ENCODE data around the gene NLRX1. TPM values are rescaled to one million over a fixed set of nuclear protein-coding genes. Genes with fewer than 3 reads are reported as not detected.
"Not testable (repeated sequence)": the region's sequence is repeated elsewhere in the genome, so short reads cannot be mapped to it uniquely, and the experiment has no call there.

The NLRX1 gene, protein sequence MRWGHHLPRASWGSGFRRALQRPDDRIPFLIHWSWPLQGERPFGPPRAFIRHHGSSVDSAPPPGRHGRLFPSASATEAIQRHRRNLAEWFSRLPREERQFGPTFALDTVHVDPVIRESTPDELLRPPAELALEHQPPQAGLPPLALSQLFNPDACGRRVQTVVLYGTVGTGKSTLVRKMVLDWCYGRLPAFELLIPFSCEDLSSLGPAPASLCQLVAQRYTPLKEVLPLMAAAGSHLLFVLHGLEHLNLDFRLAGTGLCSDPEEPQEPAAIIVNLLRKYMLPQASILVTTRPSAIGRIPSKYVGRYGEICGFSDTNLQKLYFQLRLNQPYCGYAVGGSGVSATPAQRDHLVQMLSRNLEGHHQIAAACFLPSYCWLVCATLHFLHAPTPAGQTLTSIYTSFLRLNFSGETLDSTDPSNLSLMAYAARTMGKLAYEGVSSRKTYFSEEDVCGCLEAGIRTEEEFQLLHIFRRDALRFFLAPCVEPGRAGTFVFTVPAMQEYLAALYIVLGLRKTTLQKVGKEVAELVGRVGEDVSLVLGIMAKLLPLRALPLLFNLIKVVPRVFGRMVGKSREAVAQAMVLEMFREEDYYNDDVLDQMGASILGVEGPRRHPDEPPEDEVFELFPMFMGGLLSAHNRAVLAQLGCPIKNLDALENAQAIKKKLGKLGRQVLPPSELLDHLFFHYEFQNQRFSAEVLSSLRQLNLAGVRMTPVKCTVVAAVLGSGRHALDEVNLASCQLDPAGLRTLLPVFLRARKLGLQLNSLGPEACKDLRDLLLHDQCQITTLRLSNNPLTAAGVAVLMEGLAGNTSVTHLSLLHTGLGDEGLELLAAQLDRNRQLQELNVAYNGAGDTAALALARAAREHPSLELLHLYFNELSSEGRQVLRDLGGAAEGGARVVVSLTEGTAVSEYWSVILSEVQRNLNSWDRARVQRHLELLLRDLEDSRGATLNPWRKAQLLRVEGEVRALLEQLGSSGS
- total RNA-seq, result 10 to 100 TPM; 14.8 to 18.3 TPM
- long read RNA-seq, partial matches to known transcripts, result 16 of 23 reads
- long read RNA-seq, other reads (novel, unspliced or antisense), result 2 of 23 reads

GRCh38 chr11:119168471-119169281 lies at the start of gene NLRX1:
Gene NLRX1 (plus strand): TSS chr11:119168725. CDS start chr11:119171404, 2,679 bp downstream.
- intact Hi-C loops (cut with DNase I), result no loop called here

GRCh38 chr11:119118946-119119345 lies 49.6 kb upstream of the NLRX1 start:
- DNase-seq (no peak), ATAC-seq (no peak)
- intact Hi-C loops (cut with DNase I), result no loop called here

More at GRCh38 chr11:119168471-119169281, at the start of gene NLRX1:
- ATAC-seq, result peak; percentile 96
- peak; percentile 87 for DNase-seq

DNA sequence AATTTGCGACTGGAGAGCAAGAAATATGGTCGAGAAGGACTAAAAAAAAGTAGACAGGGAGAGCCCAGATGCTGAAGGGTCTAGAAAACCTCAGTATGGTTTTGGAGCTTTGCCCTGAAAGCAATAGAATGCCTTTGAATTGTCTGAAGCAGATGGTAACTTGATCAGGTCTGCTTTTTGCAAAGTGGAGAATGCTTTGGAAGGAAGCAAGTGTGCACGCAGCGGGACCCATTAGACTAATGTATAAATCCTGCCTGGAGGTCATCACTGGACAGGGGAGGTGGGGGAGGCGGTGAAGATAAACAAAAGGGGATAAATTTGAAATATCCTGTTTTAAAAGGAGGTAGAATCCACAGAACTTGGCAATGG lies 47.9 kb upstream of the NLRX1 start:
- intact Hi-C loops (cut with DNase I), result no loop called here
- DNase-seq (no peak), ATAC-seq (no peak)

GRCh38 chr11:119121008-119121810 lies 47.3 kb upstream of the NLRX1 start, which contains the start of gene HINFP:
Gene HINFP (plus strand): TSS chr11:119121580. CDS start chr11:119126945, 5,365 bp downstream.
- ATAC-seq (peak; percentile 100), DNase-seq (peak; percentile 100)
- intact Hi-C loops (cut with DNase I), result no loop called here

- DNase-seq (no peak), ATAC-seq (no peak)
- intact Hi-C loops (cut with DNase I), result no loop called here
Observed at GRCh38 chr11:119121811-119122124, 46.8 kb upstream of the NLRX1 start.

DNA sequence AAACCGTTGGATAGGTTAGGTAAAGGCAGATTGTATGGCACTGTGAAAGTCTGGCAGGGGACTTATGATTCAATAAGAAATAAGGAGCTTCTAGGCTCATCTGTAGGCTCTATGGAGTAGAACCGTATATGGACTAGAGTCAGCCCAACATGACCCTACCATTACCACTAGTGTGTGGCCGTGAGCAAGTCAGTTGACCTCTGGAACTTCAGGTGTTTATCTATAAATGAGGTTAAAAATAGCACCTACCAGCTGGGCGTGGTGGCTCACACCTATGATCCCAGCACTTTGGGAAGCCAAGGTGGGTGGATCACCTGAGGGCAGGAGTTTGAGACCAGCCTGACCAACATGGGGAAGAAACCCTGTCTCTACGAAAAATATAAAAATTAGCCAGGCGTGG lies 42.7 kb upstream of the NLRX1 start:
- intact Hi-C loops (cut with DNase I), result no loop called here
- no peak for ATAC-seq
- DNase-seq, result no peak

DNA sequence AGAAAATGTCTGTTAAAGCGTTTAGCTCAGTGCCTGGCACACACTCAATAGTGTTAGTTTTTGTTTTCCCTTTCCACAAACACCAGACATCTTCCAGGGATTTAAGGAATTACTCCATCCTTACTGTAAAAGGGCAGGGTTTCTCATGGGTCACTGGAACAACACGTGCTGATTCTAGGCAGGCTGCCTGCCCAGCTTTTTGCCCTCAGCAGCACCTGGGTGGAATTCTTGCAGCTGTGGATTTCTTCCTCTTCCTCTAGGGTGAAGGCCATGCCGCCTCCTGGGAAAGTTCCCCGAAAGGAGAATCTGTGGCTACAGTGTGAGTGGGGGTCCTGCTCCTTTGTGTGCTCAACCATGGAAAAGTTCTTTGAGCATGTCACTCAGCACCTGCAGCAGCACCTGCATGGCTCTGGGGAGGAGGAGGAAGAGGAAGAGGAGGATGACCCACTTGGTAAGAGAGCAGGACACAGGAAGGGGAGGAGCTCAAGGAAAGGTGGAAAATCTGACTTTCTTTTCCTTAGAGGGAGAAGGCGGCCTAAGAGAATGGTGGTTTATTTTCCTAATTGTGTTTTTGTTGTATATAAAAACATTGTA lies 41.8 kb upstream of the NLRX1 start:
- peak in 1 of 2 donors; percentile 11 for ATAC-seq
- intact Hi-C loops (cut with DNase I), result no loop called here
- no peak for DNase-seq

DNA sequence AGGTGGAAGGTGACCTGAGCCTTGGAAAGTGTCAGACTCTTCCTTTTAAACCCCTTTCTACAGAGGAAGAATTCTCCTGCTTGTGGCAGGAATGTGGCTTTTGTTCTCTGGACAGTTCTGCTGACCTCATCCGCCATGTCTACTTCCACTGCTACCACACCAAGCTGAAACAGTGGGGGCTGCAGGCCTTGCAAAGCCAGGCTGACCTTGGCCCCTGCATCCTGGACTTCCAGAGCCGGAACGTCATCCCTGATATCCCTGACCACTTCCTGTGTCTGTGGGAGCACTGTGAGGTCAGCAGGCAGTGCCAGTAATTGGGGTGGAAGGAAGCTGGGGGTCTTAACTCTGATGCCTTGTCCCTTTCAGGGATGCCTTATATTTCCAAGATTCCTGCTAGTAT lies 37.9 kb upstream of the NLRX1 start:
- intact Hi-C loops (cut with DNase I), result no loop called here
- DNase-seq (no peak), ATAC-seq (no peak)

DNA sequence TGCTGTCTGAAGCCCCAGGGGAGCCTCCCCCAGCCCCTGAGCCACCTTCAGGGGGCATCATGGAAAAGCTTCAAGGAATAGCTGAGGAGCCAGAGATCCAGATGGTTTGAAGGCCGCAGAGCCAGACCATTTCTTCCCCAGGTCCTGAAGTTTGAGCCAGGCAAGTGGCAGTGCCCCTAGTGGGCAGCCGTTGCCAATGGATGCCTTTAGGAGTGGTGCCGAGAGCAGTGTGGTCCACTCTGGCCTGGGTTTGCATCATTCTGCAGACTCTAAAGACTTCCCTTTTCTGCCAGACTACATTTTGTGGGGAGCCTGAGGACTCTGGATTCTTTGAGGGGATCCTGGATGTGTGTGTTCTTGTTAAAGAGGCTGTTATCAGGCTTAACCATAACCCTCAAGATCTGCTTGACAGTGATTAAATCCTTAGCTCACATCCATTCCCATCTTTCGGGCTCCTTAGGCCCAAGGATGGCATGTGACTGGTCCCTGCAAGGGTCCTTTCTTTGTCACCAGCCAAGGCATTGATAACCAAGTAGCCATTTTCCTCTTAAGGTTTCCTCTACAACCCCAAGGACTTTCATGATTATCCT lies 34.0 kb upstream of the NLRX1 start:
- intact Hi-C loops (cut with DNase I), result no loop called here
- DNase-seq (no peak), ATAC-seq (peak in 1 of 2 donors; percentile 46)

DNA sequence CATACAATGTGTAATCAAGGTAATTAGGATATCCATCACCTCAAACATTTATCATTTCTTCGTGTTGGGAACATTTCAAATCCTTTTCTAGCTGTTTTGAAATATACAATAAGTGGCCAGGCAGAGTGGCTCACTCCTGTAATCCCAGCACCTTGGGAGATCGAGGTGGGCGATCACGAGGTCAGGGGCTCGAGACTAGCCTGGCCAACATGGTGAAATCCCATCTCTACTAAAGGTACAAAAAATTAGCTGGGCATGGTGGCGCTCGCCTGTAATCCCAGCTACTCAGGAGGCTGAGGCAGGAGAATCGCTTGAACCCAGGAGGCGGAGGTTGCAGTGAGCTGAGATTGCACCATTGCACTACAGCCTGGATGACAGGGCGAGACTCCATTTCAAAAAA lies 29.2 kb upstream of the NLRX1 start:
- intact Hi-C loops (cut with DNase I); ATAC-seq; DNase-seq: not testable (repeated sequence)

GRCh38 chr11:119144825-119145486 lies 23.6 kb upstream of the NLRX1 start:
- intact Hi-C loops (cut with DNase I), result loop anchor here (2.0 to 5.0 kb wide), 2 partner anchors 52 kb away; no protein-coding TSS in a partner anchor
- ATAC-seq, result peak; percentile 75 to 85
- peak; percentile 68 for DNase-seq

DNA sequence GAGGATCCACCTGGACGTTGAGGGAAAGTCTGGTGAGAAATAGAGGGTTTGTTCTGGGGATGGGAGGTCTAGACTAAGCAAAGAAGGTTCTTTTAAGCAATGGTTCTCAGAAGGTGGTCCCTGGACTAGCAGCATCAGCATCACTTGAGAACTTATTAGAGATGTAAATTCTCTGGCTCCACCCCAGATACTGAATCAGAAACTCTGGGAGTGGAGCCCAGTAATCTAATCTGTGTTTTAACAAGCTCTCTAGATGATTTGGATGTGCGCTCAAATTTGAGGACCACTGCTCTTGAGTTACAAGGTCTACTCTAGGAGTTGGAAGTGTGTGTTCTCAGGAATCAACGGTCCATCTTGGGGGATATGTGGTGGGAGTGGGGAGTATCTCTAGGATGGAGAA lies 23.0 kb upstream of the NLRX1 start:
- ATAC-seq (no peak), DNase-seq (no peak)
- intact Hi-C loops (cut with DNase I), result loop anchor here in 1 of 2 donors (2.0 kb wide), 1 partner anchor 51 kb away; no protein-coding TSS in a partner anchor

GRCh38 chr11:119147604-119148333 lies 20.8 kb upstream of the NLRX1 start:
- ATAC-seq (no peak), DNase-seq (no peak)
- intact Hi-C loops (cut with DNase I), result no loop called here

DNA sequence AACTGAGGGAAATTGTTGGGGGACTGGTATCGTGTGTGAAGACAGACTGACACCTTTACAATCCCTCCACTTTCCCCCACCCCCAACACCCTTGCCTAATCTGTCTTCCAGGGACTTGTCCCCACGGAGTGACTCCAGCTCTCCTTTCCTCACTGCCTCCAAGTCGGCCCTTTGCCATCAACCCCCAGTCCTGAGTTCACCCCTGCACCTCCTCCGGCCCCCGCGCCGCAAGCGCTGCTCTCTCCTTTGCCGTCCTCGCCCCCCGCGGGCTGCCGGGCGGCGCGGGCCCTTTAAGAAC lies 19.9 kb upstream of the NLRX1 start:
- DNase-seq (peak; percentile 31), ATAC-seq (no peak)
- intact Hi-C loops (cut with DNase I), result no loop called here

GRCh38 chr11:119149018-119149785 lies 19.3 kb upstream of the NLRX1 start, which contains the start of gene ABCG4:
Gene ABCG4 (plus strand): TSS chr11:119149052. CDS start chr11:119149966, 914 bp downstream.
- peak; percentile 64 to 67 for ATAC-seq
- intact Hi-C loops (cut with DNase I), result no loop called here
- no peak for DNase-seq

Measured in left cardiac atrium (tissue), 4 donors.